NCI-H2171 treated with DMSO at 0.1 percent for 48 hours (cell line): ENCODE data around the gene GCNT3.
A peak's percentile ranks its signal among the peaks of the same experiment; 100 is the strongest.
"Not testable (repeated sequence)": the region's sequence is repeated elsewhere in the genome, so short reads cannot be mapped to it uniquely, and the experiment has no call there.

Source experiments
- DNase-seq: peaks from one replicate; lab custom pipeline; 2025; lab: John Stamatoyannopoulos, UW

GCNT3 gene

GRCh38 chr15:59616379-59616778 lies 4.8 kb downstream of the GCNT3 start:
- DNase-seq = no peak

GRCh38 chr15:59618406-59618805 lies 6.8 kb downstream of the GCNT3 start:
- no peak for DNase-seq

- no peak for DNase-seq
Measured at GRCh38 chr15:59622289-59622688, 10.7 kb downstream of the GCNT3 start.

GRCh38 chr15:59632714-59633113 lies 21.1 kb downstream of the GCNT3 start:
- no peak for DNase-seq

GRCh38 chr15:59636184-59636583 lies 24.6 kb downstream of the GCNT3 start:
- no peak for DNase-seq

- DNase-seq = not testable (repeated sequence)
Measured at GRCh38 chr15:59637507-59637906, 25.9 kb downstream of the GCNT3 start.

- no peak for DNase-seq
Measured at GRCh38 chr15:59642351-59642750, 30.8 kb downstream of the GCNT3 start.

- no peak for DNase-seq
Measured at GRCh38 chr15:59644756-59645155, 33.2 kb downstream of the GCNT3 start.

- DNase-seq = not testable (repeated sequence)
Measured at GRCh38 chr15:59645812-59646211, 34.2 kb downstream of the GCNT3 start.

- DNase-seq = no peak
Measured at GRCh38 chr15:59646277-59646676, 34.7 kb downstream of the GCNT3 start.

GRCh38 chr15:59647085-59647484 lies 35.5 kb downstream of the GCNT3 start:
- no peak for DNase-seq

GRCh38 chr15:59649603-59650002 lies 38.0 kb downstream of the GCNT3 start:
- no peak for DNase-seq

- no peak for DNase-seq
Measured at GRCh38 chr15:59654046-59654445, 42.5 kb downstream of the GCNT3 start.

- DNase-seq = peak; percentile 92
Measured at GRCh38 chr15:59656897-59657634, 45.5 kb downstream of the GCNT3 start, which contains the start of gene GTF2A2. Gene GTF2A2, minus strand, starts transcription at chr15:59657515. Its CDS starts 5,238 bp downstream, at chr15:59652277.

GRCh38 chr15:59657635-59658125 lies 46.1 kb downstream of the GCNT3 start:
- DNase-seq = no peak

- no peak for DNase-seq
Measured at GRCh38 chr15:59659366-59659765, 47.8 kb downstream of the GCNT3 start.

- DNase-seq = no peak
Measured at GRCh38 chr15:59662260-59662659, 50.7 kb downstream of the GCNT3 start.

- DNase-seq = no peak
Measured at GRCh38 chr15:59668556-59668955, 57.0 kb downstream of the GCNT3 start.
